Body of pancreas (tissue), 4 donors: ENCODE data around the gene NBPF1. TPM values are rescaled to one million over a fixed set of nuclear protein-coding genes. Genes with fewer than 3 reads are reported as not detected.
"Not testable (repeated sequence)": the region's sequence is repeated elsewhere in the genome, so short reads cannot be mapped to it uniquely, and the experiment has no call there.

ENCODE experiments used
- ATAC-seq: fragments of 150-250 bp; one replicate; pipeline ENCODE4 v1.9.1; 2016
- DNase-seq, 4 donors: peaks; one replicate each; pipeline ENCODE4 v3.0.0-alpha.2; 2019
- H3K27ac ChIP-seq, 4 donors: fragments of 200-600 bp; sonication (generic); 1 replicate in 3 of 4; 2 replicates in 1 of 4; pipeline versions ENCODE4 v1.5.1 to v1.6.1; 2016 to 2019; ENCODE audit warnings: mild to moderate bottlenecking in 1 of 4, mixed read lengths in 1 of 4, moderate library complexity in 1 of 4
- H3K27me3 ChIP-seq, 2 donors: fragments of 200-600 bp; sonication (generic); one replicate each; pipeline ENCODE4 v1.6.0; 2016; ENCODE audit warnings: mild to moderate bottlenecking in 1 of 2
- H3K36me3 ChIP-seq, 2 donors: fragments of 200-600 bp; sonication (generic); replicated peaks in 1 of 2; 2 replicates each; pipeline ENCODE4 v1.5.1; 2016; ENCODE audit warnings: low read depth in 2 of 2; ENCODE audit not compliant: insufficient read depth in 1 of 2
- H3K4me1 ChIP-seq: fragments of 200-600 bp; sonication (generic); one replicate; pipeline ENCODE4 v1.6.0; 2016
- H3K4me3 ChIP-seq, 2 donors: fragments of 200-600 bp; sonication (generic); 1 replicate in 1 of 2; 2 replicates in 1 of 2; pipeline ENCODE4 v1.5.1; 2016 to 2019
- H3K9me3 ChIP-seq, 3 donors: fragments of 200-600 bp; sonication (generic); 1 replicate in 2 of 3; 2 replicates in 1 of 3; pipeline ENCODE4 v1.5.1; 2016
- POLR2A ChIP-seq, 3 donors: fragments of 450-650 bp; IDR thresholded peaks; one replicate each; pipeline ENCODE4 v1.6.1; 2016; ENCODE audit warnings: antibody characterized with exemption in 3 of 3, mild to moderate bottlenecking in 2 of 3
- WGBS, 2 donors: methylation state at CpG; one replicate each; pipeline ENCODE4 v1.1.5; 2017; 5-methylcytosine and 5-hydroxymethylcytosine counted together
- intact Hi-C: fragments of 100-400 bp; cut with DNase I; formaldehyde crosslinking; loops from one replicate; pipeline ENCODE4 v1.15.1; 2023
- small RNA-seq: library from RNA; depleted of rRNA; stranded (forward); fragments of <200 nt; gene quantifications from one replicate; pipeline ENCODE3, GENCODE V24; 2016
- total RNA-seq, 2 donors: library from RNA; depleted of rRNA; stranded (reverse); fragments of >200 nt; gene quantifications; one replicate each; pipeline ENCODE4 v1.1.0, GENCODE V29; 2016

NBPF1 gene
- total RNA-seq, 2 donors from 2014 or later: 22.3 to 41.5 TPM

GRCh38 chr1:16514107-16515055, 99.0 kb downstream of the NBPF1 start, which contains the start of gene RNU1-1:
RNU1-1 (minus strand) TSS chr1:16514285.
- peak; percentile 64 to 96 (median 81) for TF ChIP-seq POLR2A (IDR thresholded peaks at IDR 0.05)
- WGBS, 2 donors: 1 to 2% methylated on average over 8 to 32 of the region's 40 CpGs
- H3K4me3 ChIP-seq, H3K27me3 ChIP-seq, H3K4me1 ChIP-seq, H3K36me3 ChIP-seq, H3K9me3 ChIP-seq, intact Hi-C loops: not testable (repeated sequence)
- DNase-seq (peak; percentile 71 to 93 (median 82)), ATAC-seq (peak; percentile 75)
- peak within 1 kb of the TSS; percentile 79 to 89 (median 85) for H3K27ac ChIP-seq

- H3K27ac ChIP-seq: peak overlapping the region; percentile 71 to 89 (median 74)
- H3K36me3 ChIP-seq, H3K9me3 ChIP-seq, H3K4me3 ChIP-seq, intact Hi-C loops, H3K27me3 ChIP-seq, H3K4me1 ChIP-seq: not testable (repeated sequence)
- peak; percentile 99 for ATAC-seq
- peak; percentile 38 to 71 (median 41) for DNase-seq
- 3 to 8% methylated on average over 6 to 26 of the region's 26 CpGs for WGBS, 2 donors
Measured at GRCh38 chr1:16513412-16514106, 99.8 kb downstream of the NBPF1 start.

GRCh38 chr1:16512624-16513411, 100.5 kb downstream of the NBPF1 start:
- H3K4me1 ChIP-seq, H3K27me3 ChIP-seq, intact Hi-C loops, ATAC-seq, H3K9me3 ChIP-seq, H3K4me3 ChIP-seq, H3K36me3 ChIP-seq: not testable (repeated sequence)
- DNase-seq: peak; percentile 23 to 52 (median 40)
- WGBS, 2 donors: 63 to 71% methylated on average over 13 of the region's 15 CpGs
- H3K27ac ChIP-seq: peak overlapping the region in 3 of 4 donors; percentile 71 to 89 (median 76)

Small RNAs within 50 kb of the gene (small RNA-seq; reads per million reads assigned to genes)
- not detected for gene RNU1-1
- not detected for gene RNU1-6P

Other genes starting within 250 kb of the NBPF1 start
- 10 to 100 TPM; 26.4 to 29.8 TPM for gene SZRD1, start 246.3 kb downstream of the NBPF1 start, total RNA-seq
- not detected for gene SPATA21, start 176.1 kb downstream of the NBPF1 start, total RNA-seq
- 10 to 100 TPM; 28.3 to 31.9 TPM for gene NECAP2, start 172.8 kb downstream of the NBPF1 start, total RNA-seq
- over 10,000 TPM in 1 of 2 donors, under 1 TPM in 1; under 0.01 to 15,479 TPM for gene RNU1-1, start 99.3 kb downstream of the NBPF1 start, total RNA-seq
- over 10,000 TPM in 1 of 2 donors, under 1 TPM in 1; under 0.01 to 15,479 TPM for gene RNU1-3, start 53.4 kb upstream of the NBPF1 start, total RNA-seq
- gene RNU1-4, start 127.0 kb upstream of the NBPF1 start, total RNA-seq: over 10,000 TPM in 1 of 2 donors, under 1 TPM in 1; under 0.01 to 15,479 TPM